ENCODE results near the gene PLCD1.
"Not testable (repeated sequence)": the region's sequence is repeated elsewhere in the genome, so short reads cannot be mapped to it uniquely, and the experiment has no call there.

The PLCD1 gene

DNA sequence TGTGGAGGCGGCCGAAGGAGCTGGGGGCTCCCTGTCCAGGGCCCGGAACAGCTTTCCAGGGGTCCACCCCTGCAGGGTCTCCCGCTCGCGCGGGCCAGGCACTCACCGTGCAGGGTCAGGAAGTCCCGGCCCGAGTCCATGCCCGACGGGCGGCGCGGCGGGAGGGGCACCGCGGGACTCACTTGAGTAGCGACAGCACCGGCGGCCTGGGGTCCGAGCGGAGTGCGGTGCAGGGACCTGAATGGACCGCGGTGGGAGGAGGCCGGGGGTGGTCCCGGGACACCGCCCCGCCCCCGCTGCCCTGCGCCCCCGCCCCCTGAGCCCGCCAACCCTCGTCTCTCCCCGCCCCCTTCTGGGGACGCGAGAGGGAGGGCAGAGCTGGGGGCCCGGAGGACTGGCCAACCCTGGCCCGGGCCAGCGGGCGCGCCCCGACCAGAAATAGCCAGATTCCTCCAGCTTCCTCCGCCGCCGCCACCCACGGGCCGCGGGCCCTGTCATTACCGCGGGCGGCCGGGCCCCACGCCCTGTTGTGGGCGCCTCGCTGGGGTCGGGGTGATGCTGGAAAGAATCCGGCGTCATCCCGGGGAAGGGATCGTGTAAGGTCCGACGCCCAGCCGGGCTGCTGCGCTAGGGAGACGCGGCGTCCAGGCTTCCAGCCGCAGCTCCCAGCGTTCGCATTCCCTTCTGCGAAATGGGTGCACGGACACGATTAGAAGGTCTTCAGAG is at the start of gene PLCD1:
Gene PLCD1 (minus strand): TSS at position 243 of the 726 bp plus-strand sequence. CDS start 103 bp downstream, at position 140.
- no peak for DNase-seq

DNA sequence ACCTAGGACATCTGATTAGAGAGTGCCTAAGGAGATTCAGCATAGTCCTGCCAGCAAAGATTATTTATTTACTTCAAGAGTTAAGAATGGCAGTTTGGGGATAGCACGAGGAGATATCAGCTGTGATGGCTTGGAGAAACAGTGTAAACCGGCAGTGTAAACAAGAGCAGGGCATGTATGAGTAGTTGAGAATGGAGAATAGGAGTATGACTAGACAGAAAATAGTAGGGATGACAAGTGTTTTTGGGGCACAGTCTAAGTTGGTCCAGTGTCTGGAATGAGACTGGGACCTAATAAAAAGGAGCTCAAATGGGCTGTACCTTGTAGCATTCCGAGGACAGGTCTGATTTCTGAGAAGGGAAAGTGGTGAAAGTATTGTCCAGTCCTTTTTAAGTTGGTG is 47.6 kb upstream of the PLCD1 start:
- DNase-seq = not testable (repeated sequence)

DNA sequence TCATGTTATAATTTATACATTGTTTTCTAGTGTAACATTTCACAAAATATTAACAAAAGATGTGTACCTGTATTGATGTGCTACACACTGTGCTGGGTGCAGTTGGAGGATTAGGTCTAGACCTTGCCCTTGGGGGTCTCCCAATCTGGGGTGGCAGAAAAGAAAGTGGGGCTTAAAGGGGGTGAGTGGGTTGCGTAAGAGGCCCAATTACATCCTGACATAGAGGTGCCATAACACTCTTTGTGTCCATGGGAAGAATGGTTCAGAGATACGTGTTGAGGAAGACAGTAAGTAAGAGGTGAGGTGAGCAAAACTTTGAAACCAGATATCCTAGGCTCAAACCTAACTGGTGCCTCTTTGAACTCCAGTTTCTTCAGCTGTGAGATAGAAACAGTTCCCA is 40.6 kb upstream of the PLCD1 start:
- DNase-seq = no peak

DNA sequence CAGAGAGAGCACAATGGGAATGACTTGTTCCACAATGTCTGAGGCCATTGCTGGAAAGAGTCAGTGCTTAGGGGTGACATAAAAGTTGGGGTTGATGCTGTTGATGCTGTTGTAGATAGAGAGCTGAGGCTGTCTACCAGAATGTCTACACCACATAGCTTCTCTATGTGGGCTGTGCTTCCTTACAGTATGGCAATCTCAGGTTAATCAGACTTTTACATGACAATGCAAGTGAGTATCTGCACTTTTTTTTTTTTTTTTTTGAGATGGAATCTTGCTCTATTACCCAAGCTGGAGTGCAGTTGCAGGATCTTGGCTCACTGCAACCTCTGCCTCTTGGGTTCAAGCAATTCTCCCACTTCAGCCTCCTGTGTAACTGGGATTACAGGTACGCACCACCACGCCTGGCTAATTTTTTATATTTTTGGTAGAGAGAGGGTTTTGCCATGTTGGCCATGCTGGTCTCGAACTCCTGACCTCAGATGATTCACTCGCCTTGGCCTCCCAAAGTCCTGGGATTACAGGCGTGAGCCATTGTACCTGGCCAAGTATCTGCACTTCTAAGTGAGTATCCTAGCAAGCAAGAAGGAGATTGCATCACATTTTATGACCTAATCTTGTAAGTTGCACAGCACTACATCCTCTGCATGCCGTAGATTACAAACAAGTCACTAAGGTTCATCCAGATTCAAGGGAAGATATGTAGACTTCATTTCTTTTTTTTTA is 38.2 kb upstream of the PLCD1 start:
- no peak for DNase-seq

DNA sequence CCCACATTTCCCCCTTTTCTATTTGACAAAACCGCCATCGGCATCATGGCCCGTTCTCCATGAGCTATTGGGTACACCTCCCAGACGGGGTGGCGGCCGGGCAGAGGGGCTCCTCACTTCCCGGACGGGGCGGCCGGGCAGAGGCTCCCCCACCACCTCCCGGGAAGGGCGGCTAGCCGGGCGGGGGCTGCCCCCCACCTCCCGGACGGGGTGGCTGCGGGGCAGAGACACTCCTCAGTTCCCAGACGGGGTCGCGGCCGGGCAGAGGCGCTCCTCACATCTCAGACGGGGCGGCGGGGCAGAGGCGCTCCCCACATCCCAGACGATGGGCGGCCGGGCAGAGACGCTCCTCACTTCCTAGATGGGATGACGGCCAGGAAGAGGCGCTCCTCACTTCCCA is 35.0 kb upstream of the PLCD1 start:
- DNase-seq = not testable (repeated sequence)

DNA sequence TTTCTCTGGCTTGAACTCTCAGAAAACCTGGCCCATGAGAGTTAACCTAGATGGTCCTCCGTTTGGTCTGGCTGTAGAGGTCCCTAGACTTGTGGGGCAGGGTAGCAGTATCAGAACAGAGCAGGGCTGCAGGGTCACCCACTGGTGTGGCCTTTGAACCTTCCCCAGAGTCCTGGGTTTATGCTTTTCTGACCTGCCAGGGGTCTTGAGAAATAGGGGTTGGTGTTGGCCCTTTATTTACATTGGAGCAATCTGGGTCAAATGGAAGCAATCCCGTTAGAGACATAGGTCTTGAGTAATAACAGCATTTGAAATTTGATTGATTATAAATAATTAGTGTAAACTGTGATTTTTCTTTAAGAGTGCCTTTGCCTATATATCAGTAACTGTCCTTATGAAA is 33.4 kb upstream of the PLCD1 start:
- no peak for DNase-seq

DNA sequence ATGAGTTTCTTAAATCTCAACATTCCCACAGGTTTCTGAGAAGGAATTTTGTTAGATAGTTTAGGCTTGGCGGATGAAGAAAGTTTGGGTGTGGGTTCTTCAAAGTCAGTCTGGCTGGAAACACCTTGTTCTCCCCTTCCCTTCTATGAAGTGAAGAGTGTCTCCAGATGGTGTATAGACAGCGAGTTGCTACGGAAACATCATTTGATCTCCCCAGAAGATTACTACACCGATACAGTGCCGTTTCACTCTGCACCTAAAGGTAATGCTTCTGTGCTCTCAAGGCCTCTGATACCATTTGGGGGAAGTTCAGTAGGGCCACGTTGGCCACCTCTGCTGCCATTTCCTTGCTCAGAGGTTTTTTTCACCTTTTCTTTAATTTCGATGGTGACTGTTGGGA is 30.1 kb upstream of the PLCD1 start:
- no peak for DNase-seq

DNA sequence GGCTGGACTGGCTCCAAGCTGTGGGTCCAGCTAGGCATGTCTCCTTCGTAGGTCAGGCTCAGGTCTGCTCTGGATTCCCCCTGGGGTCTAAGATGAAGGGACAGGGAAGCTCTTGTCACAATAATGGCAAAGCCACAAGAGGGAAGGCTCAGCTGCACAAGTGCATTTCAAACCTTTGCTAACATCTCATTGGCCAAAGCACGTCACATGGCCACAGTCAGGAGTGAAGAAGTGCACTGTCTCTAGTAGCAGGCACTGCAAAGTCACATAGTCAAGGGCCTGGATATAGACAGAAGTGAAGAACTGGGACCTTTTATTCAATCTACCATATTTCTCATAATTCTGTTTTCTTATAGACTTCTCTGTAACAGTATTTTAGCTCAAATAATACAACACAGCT is 29.7 kb upstream of the PLCD1 start:
- DNase-seq = no peak

DNA sequence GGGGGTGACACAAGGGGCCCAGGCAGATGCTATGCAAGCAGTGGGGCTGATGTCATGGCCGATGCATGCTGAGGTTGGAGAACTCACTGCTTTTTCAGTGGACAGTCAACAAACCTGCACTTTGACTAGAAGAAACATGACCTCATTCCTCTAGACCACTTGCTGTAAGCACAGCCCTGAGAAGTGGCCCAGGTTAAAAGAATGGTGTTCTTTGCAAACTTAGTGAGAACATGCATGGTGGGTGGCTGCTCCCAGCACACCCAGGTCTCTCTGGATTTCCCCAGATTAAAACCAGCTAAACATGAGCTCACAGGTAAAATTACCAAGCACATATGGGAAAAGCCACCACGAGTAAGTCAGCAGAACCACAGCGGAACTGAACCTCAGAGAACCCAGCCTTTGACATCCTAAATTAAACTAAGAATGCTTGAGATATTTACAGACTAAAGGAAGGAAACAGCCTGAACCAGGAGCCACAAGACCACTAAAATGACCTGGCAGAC is 25.1 kb upstream of the PLCD1 start:
- DNase-seq = no peak

DNA sequence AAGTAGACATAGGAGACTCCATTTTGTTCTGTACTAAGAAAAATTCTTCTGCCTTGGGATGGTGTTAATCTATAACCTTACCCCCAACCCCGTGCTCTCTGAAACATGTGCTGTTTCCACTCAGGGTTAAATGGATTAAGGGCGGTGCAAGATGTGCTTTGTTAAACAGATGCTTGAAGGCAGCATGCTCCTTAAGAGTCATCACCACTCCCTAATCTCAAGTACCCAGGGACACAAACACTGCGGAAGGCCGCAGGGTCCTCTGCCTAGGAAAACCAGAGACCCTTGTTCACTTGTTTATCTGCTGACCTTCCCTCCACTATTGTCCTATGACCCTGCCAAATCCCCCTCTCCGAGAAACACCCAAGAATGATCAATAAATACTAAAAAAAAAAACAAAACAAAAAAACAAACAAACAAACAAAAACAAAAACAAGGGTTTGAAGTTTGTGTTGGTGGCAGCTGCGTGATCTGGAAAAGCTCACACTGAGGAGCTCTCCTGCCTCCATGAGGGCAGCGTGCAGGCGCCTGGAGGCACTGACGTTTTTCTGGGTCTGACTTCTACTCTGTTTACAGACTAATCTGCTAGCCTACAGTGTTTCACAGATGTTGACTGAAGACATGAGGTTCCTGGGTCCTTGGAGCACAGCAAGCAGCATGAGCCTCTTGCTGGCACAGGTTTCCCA is 24.5 kb upstream of the PLCD1 start:
- DNase-seq = not testable (repeated sequence)

DNA sequence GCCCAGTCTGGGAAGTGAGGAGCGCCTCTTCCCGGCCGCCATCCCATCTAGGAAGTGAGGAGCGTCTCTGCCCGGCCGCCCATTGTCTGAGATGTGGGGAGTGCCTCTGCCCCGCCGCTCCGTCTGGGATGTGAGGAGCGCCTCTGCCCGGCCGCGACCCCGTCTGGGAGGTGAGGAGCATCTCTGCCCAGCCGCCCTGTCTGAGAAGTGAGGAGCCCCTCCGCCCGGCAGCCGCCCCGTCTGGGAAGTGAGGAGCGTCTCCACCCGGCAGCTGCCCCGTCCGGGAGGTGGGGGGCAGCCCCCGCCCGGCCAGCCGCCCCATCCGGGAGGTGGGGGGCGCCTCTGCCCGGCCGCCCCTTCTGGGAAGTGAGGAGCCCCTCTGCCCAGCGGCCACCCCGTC is 23.8 kb upstream of the PLCD1 start:
- not testable (repeated sequence) for DNase-seq

DNA sequence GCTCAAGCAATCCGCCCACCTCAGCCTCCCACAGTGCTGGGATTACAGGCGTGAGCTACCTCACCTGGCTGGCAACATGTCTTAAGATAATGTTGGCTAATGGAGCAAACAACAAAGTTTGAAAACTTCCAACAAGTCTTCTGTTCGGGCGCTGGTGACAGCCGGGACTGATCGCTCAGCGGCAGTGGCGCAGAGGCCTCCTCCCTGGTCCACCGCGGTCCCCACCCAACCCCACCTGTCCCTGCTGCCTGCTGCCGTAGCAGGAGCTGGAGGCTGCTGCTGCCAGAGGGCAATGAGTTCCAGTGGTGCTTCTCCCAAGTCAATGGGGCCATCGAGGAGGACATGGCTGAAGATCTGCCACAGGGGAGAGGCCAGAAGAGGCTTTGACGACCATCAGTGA is 21.7 kb upstream of the PLCD1 start:
- no peak for DNase-seq

DNA sequence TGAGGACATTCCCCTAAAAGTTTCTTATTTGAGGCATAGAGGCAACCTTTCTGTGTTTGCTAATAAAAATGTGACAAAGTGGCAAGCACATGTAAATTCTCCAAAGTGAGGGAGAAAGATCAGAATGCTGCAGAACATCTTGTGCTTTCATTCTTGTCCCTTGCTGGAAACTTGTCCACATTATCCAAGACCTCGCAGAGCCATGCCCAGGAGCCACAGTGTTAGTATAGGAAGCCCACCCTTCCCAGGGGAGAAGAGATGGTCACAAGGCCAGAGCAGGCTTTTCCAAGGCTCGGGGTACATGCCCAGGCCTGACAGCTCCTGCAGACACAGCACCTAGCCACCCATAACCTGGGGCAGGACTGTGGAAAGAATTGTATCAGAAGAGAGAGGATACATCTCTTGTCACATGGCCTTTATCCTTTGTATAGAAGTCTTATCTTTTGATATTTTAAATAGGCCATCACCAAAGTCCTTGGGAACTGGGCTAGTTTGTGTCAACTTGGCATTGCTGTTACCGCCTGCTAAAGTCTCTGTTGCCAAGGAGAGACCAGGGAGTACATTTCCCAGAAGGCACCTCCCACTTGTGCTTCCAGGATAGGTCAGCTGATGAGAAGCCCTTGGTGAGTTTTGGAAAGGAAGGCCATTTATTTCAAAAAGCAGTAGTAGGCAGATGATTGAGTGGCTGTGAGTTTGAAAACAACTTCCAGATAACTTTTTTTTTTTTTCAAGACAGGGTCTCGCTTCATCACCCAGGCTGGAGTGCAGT is 20.1 kb upstream of the PLCD1 start:
- DNase-seq = no peak

DNA sequence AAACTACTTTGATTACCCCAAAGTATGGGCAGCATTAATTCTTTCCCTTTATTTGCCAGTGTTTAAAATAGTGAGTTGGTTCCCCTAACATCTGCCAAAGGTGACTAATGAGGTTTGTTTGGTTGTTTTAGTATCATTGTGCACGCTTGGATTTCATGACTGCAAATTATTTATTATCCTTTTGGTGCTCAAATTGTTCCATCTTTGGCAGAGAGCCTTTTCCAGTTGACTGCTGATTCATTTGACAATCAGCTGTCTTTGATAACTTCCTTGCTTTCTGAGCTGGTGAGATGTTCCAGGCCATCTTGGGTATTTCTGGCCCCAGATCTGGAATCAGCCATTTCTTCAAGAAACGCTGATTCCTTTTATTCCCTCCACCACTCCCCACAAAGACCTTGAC is 18.5 kb upstream of the PLCD1 start:
- DNase-seq = no peak

DNA sequence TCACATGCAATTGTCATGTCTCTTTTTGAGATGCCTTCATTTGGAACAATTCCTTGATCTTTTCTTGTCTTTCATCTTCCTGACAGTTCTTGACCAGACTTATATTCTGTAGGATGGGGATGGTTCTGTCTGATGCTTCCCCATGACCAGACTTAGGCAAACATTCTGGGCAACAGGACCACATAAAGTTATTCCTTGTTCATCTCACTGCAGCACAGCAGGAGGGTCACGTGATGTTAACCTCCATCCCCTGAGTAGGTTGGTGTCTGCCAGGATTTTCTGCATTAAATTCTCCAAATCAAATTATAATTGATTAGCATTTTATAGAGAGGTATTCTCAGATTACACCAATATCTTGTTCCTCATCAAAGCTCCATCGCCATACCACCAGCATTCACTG is 17.4 kb upstream of the PLCD1 start:
- DNase-seq = no peak

DNA sequence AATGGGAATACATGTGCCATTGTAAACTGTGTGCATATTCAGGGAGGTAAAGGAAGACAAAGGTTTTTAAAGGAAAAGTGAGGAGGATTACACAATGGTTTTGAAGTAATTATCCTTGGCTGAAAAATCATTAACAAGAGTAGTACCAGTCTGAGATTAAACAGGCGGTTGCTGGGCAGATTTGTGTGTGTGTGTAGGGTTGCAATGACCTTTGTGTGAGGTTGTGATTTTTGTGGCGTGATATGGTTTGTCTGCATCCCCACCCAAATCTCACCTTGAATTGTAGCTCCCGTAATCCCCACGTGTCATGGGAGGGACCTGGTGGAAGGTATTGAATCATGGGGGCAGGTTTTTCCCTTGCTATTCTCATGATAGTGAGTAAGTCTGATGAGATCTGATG is 16.6 kb upstream of the PLCD1 start:
- DNase-seq = no peak

DNA sequence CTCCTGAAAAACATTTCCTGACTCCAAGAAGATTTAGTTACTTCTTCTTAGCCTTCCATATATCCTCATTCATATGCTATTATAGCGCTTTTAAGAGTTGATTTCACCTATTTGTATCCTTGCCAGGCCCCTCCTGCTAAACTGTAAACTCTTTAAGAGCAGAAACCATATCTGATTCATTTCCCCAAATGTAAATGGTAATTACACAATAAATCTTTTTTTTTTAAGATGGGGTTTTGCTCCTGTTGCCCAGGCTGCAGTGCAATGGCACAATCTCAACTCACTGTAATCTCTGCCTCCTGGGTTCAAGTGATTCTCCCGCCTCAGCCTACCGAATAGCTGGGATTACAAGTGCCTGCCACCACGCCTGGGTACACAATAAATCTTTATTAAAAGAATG is 14.0 kb upstream of the PLCD1 start:
- no peak for DNase-seq

DNA sequence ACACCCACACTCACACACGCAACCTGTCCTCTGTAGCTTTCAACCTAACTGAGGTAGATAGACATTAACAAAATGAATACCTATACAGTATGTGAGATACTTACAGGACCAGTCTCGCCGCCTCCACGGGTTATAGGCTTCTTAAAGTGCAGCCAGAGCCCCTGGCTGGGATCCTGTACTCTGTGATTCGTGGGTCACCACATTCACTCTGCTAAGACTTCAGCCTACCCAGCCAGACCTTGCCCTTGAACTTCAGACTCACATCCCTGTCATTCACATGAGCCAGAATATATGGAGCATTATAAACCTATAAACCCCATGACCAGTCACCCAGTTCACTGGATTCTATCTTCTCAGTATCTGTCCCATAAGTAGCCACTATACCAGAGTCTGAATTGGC is 11.0 kb upstream of the PLCD1 start:
- DNase-seq = no peak

DNA sequence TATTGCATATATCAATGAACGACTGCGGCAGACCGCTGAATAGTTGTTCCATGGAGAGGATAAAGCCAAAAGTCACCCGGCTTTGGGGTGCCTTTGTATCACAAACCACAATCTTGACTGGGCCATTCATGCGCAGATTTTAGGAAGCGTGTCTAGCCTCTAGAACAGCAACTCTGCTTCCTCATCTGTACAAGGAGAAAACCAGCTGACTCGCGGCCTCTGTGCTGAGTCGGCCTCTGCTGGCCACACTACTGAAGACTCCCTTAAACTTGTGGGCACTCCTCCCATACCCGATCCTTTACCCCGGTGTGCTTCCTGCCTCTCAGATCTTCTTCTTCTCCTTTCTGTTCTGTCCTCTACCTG is 10.4 kb upstream of the PLCD1 start:
- peak; percentile 46 for DNase-seq

DNA sequence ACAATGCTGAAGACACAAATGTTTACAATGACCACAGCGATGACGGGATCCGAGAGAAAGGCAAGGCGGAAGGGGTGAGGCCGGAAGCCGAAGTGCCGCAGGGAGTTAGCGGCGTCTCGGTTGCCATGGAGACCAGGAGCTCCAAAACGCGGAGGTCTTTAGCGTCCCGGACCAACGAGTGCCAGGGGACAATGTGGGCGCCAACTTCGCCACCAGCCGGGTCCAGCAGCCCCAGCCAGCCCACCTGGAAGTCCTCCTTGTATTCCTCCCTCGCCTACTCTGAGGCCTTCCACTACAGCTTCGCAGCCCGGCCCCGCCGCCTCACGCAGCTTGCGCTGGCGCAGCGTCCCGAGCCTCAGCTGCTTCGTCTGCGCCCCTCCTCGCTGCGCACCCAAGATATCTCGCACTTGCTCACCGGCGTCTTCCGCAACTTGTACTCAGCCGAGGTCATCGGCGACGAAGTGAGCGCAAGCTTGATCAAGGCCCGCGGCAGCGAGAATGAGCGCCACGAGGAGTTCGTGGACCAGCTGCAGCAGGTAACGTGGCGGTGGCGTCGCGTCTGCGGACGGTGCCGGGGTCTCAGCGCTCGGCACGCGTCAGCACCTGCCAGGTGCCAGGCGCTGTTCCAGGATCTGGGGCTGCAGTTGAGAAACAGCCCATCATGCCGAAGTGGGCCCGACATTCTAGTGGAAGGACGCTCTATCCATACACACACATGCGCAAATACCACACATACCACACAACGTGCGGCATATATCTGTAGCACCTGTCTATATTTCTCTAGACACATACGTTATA is 9.9 kb upstream of the PLCD1 start, which contains the start of gene DLEC1:
Gene DLEC1 (plus strand): TSS at position 108 of the 798 bp plus-strand sequence. CDS start 18 bp downstream, at position 126.
- peak; percentile 87 for DNase-seq

DNA sequence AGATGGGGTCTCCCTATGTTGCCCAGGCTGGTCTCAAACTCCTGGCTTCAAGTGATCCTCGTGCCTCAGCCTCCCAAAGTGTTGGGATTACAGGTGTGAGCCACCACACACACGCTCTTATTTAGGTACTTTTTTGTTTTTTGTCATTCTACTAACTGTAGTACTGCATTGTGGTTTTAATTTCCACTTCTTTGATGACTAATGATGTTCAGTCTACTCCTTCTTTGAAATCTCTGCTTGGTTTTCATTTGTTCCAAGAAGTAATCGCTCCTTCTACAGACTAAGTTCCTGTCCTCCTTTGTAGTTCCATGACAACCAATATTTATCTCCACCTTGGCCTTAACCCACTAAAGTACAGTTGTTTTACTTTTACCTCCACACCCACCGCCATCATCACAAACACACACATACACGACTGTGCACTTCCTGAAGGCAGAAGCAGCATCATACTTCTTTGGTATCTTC is 9.0 kb upstream of the PLCD1 start:
- peak; percentile 43 for DNase-seq

DNA sequence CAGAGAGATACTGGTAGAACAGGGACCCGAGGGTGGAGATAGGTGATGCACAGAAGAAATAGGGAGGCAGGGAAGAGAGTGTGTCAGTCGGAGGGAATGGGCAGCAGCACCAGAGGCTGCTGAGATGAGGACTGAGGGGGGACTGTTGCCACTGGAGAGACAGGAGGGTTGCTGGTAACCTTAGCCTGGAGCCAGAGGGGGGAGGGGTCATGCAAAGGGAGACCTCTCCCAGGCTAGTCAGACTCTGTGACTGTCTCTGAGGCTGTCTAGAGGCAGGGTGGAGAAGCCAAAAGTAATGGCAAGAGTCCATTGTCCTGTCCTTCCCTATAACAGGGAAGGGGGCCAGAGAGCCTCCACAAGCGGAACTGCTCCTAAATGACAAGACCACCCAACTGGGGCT is 7.5 kb upstream of the PLCD1 start:
- DNase-seq = no peak

Data from activated CD4-positive, alpha-beta T cell treated with anti-CD3 and anti-CD28 coated beads for 48 hours (primary cell).